Hepatocyte (in vitro differentiated cells): ENCODE results near the gene PARP3.

Experiments
- EZH2 ChIP-seq: fragments of 200-600 bp; sonication (generic); IDR thresholded peaks from 2 replicates; pipeline ENCODE4 v1.6.1; 2016; ENCODE audit warnings: antibody characterized with exemption, mild to moderate bottlenecking, borderline replicate concordance
- EZH2phosphoT487 ChIP-seq: fragments of 200-600 bp; sonication (generic); IDR thresholded peaks from one replicate; pipeline ENCODE4 v1.6.1; 2018; ENCODE audit warnings: antibody characterized with exemption, mild to moderate bottlenecking, low read depth, moderate library complexity; ENCODE audit not compliant: unreplicated experiment, severe bottlenecking
- TF ChIP-seq, protein P1 (sequence below): fragments of 200-600 bp; sonication (generic); IDR thresholded peaks from 2 replicates; pipeline ENCODE4 v1.5.1; 2016; ENCODE audit warnings: antibody characterized with exemption, mild to moderate bottlenecking; ENCODE audit not compliant: poor library complexity

DNA sequence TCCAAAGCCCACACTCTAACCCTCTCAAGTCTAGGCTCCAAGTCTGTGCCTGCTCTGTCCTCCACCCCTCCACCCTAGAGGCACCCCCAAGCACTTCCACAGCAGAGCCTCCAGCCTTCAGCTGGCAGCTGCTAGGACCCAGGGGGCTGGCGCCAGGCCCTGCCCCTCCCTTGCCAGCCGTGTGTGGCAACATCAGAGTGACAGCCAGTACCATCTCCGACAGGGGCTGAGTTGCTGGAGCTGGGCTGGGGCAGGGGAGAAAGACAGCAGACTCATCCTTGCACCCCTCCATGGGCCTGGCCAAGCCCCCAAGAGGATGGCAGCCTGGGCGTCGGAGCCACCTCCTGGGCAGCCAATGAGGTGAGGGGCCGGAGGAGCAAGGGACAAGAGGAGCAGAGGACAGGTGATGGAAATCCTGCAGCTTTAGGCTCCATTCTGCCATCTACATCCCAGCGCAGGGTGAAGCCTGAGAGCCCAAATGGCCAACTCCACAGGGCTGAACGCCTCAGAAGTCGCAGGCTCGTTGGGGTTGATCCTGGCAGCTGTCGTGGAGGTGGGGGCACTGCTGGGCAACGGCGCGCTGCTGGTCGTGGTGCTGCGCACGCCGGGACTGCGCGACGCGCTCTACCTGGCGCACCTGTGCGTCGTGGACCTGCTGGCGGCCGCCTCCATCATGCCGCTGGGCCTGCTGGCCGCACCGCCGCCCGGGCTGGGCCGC, 13.2 kb downstream of the PARP3 start, which contains the start of gene GPR62:
- TF ChIP-seq, protein P1, sequence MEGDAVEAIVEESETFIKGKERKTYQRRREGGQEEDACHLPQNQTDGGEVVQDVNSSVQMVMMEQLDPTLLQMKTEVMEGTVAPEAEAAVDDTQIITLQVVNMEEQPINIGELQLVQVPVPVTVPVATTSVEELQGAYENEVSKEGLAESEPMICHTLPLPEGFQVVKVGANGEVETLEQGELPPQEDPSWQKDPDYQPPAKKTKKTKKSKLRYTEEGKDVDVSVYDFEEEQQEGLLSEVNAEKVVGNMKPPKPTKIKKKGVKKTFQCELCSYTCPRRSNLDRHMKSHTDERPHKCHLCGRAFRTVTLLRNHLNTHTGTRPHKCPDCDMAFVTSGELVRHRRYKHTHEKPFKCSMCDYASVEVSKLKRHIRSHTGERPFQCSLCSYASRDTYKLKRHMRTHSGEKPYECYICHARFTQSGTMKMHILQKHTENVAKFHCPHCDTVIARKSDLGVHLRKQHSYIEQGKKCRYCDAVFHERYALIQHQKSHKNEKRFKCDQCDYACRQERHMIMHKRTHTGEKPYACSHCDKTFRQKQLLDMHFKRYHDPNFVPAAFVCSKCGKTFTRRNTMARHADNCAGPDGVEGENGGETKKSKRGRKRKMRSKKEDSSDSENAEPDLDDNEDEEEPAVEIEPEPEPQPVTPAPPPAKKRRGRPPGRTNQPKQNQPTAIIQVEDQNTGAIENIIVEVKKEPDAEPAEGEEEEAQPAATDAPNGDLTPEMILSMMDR: no peak
- TF ChIP-seq EZH2phosphoT487 (no peak), EZH2 (no peak)
